H1 (cell line): Measurements from ENCODE around the gene IL1RL1. TPM values are rescaled to one million over a fixed set of nuclear protein-coding genes. Genes with fewer than 3 reads are reported as not detected.

ENCODE experiments used
- CTCF ChIA-PET: fragments of 300-600 bp; sonication (Branson Sonifier 250); formaldehyde crosslinking; loops from one replicate; lab custom pipeline; 2021; ENCODE audit not compliant: partially characterized antibody; lab: Charles Lee
- POLR2A ChIA-PET: fragments of 300-600 bp; sonication (Branson Sonifier 250); formaldehyde crosslinking; loops from one replicate; lab custom pipeline; 2021; ENCODE audit warnings: inconsistent platforms; ENCODE audit not compliant: partially characterized antibody; lab: Charles Lee
- DNase-seq, 2 experiments: peaks; one replicate each; pipeline versions ENCODE4 v3.0.0 to v3.0.0-alpha.2; 2010 to 2022; ENCODE audit warnings: low spot score in 2 of 2, low read depth in 1 of 2, mixed read lengths in 1 of 2
- FAIRE-seq: peaks from 2 replicates; lab custom pipeline; 2011; peaks lifted over from hg19 to GRCh38; lab: Jason Lieb, UNC
- H2AFZ ChIP-seq: 2 replicates; pipeline ENCODE4 v1.8.1; 2012; ENCODE audit warnings: low read length, inconsistent platforms
- H2AK5ac ChIP-seq: 2 replicates; pipeline ENCODE4 v1.6.1; 2013; ENCODE audit warnings: low read depth, low read length
- H2BK120ac ChIP-seq: replicated peaks from 2 replicates; pipeline ENCODE3; 2013; ENCODE audit warnings: low read depth, low read length, inconsistent platforms
- H2BK12ac ChIP-seq: 2 replicates; pipeline ENCODE4 v1.6.1; 2013; ENCODE audit warnings: low read depth, low read length
- H2BK15ac ChIP-seq: 2 replicates; pipeline ENCODE4 v1.6.1; 2013; ENCODE audit warnings: low read length
- H2BK20ac ChIP-seq: 2 replicates; pipeline ENCODE4 v1.6.1; 2013; ENCODE audit warnings: low read length
- H2BK5ac ChIP-seq: 2 replicates; pipeline ENCODE4 v1.6.1; 2013; ENCODE audit warnings: low read depth, low read length
- H3K14ac ChIP-seq: 2 replicates; pipeline ENCODE4 v1.6.1; 2013; ENCODE audit warnings: inconsistent platforms; ENCODE audit not compliant: insufficient read length
- H3K18ac ChIP-seq: 2 replicates; pipeline ENCODE4 v1.6.1; 2013; ENCODE audit warnings: low read length; ENCODE audit errors: extremely low read depth
- H3K23ac ChIP-seq: 2 replicates; pipeline ENCODE4 v1.6.1; 2013; ENCODE audit warnings: inconsistent platforms; ENCODE audit not compliant: insufficient read length
- H3K23me2 ChIP-seq: 2 replicates; pipeline ENCODE4 v1.6.1; 2013; ENCODE audit warnings: low read depth, low read length
- H3K27ac ChIP-seq: 2 replicates; pipeline ENCODE4 v1.6.1; 2011; ENCODE audit warnings: low read depth, low read length, inconsistent platforms
- H3K27me3 ChIP-seq, 4 experiments: replicated peaks in 1 of 4; 1 replicate in 1 of 4; 2 replicates in 3 of 4; pipeline versions ENCODE4 v1.6.1 to v1.8.1; 2011 to 2013; ENCODE audit warnings: low read length in 3 of 4, mild to moderate bottlenecking in 3 of 4, inconsistent platforms in 2 of 4, mixed read lengths in 2 of 4, moderate library complexity in 1 of 4; ENCODE audit not compliant: control insufficient read depth in 3 of 4, insufficient read depth in 3 of 4; ENCODE audit errors: extremely low read depth in 1 of 4
- H3K36me3 ChIP-seq, 4 experiments: 2 replicates each; pipeline versions ENCODE4 v1.6.1 to v1.8.1; 2011 to 2013; ENCODE audit warnings: mild to moderate bottlenecking in 4 of 4, low read length in 3 of 4, moderate library complexity in 2 of 4, control low read depth in 1 of 4, inconsistent platforms in 1 of 4; ENCODE audit not compliant: insufficient read depth in 4 of 4, control insufficient read depth in 2 of 4
- H3K4ac ChIP-seq: replicated peaks from 2 replicates; pipeline ENCODE3; 2013; ENCODE audit warnings: low read length, low read depth, mixed read lengths, inconsistent platforms; ENCODE audit not compliant: insufficient read length
- H3K4me1 ChIP-seq, 4 experiments: replicated peaks in 1 of 4; 1 replicate in 1 of 4; 2 replicates in 3 of 4; pipeline versions ENCODE4 v1.6.1 to v1.8.1; 2011 to 2013; ENCODE audit warnings: low read length in 3 of 4, inconsistent platforms in 2 of 4, mixed read lengths in 1 of 4; ENCODE audit not compliant: insufficient read depth in 4 of 4, control insufficient read depth in 3 of 4
- H3K4me2 ChIP-seq, 2 experiments: 2 replicates each; pipeline versions ENCODE4 v1.6.1 to v1.8.1; 2011 to 2013; ENCODE audit warnings: low read depth in 2 of 2, low read length in 2 of 2, control low read depth in 1 of 2, inconsistent platforms in 1 of 2, mild to moderate bottlenecking in 1 of 2; ENCODE audit not compliant: insufficient read depth in 1 of 2
- H3K4me3 ChIP-seq, 4 experiments: fragments of 200-600, 300-600 bp in 1 of 4; sonication (generic), shearing (Covaris generic), sonication (Bioruptor Twin) in 1 of 4; 2 replicates each; pipeline versions ENCODE4 v1.5.1 to v1.8.1; 2011 to 2016; ENCODE audit warnings: low read length in 4 of 4, low read depth in 3 of 4, control low read depth in 2 of 4, inconsistent platforms in 2 of 4, mild to moderate bottlenecking in 2 of 4, mixed read lengths in 1 of 4, moderate library complexity in 1 of 4; ENCODE audit not compliant: insufficient read depth in 2 of 4; ENCODE audit errors: extremely low read depth in 1 of 4
- H3K56ac ChIP-seq: replicated peaks from 2 replicates; pipeline ENCODE3; 2013; ENCODE audit warnings: low read depth, mild to moderate bottlenecking, mixed read lengths, low read length, inconsistent platforms; ENCODE audit not compliant: insufficient read length
- H3K79me1 ChIP-seq: 2 replicates; pipeline ENCODE4 v1.6.1; 2013; ENCODE audit warnings: low read depth, low read length, control low read depth
- H3K79me2 ChIP-seq, 2 experiments: 2 replicates each; pipeline versions ENCODE4 v1.6.1 to v1.8.1; 2012 to 2013; ENCODE audit warnings: low read length in 2 of 2, mild to moderate bottlenecking in 2 of 2, inconsistent platforms in 1 of 2; ENCODE audit not compliant: insufficient read depth in 2 of 2, control insufficient read depth in 1 of 2
- H3K9ac ChIP-seq, 4 experiments: replicated peaks in 1 of 4; 1 replicate in 1 of 4; 2 replicates in 3 of 4; pipeline versions ENCODE4 v1.6.1 to v1.8.1; 2011 to 2013; ENCODE audit warnings: low read depth in 3 of 4, low read length in 3 of 4, control low read depth in 2 of 4, mild to moderate bottlenecking in 2 of 4, moderate library complexity in 2 of 4, inconsistent platforms in 1 of 4; ENCODE audit errors: extremely low read depth in 1 of 4
- H3K9me3 ChIP-seq, 2 experiments: 2 replicates each; pipeline versions ENCODE4 v1.6.1 to v1.8.1; 2012 to 2013; ENCODE audit warnings: mild to moderate bottlenecking in 2 of 2, moderate library complexity in 2 of 2, control low read depth in 1 of 2, inconsistent platforms in 1 of 2, low read depth in 1 of 2, low read length in 1 of 2, mixed read lengths in 1 of 2; ENCODE audit not compliant: insufficient read depth in 2 of 2
- H4K20me1 ChIP-seq, 2 experiments: replicated peaks in 1 of 2; 2 replicates each; pipeline versions ENCODE3 to v1.8.1; 2011 to 2013; ENCODE audit warnings: inconsistent platforms in 2 of 2, low read length in 2 of 2, mild to moderate bottlenecking in 1 of 2; ENCODE audit not compliant: insufficient read depth in 2 of 2, control insufficient read depth in 1 of 2
- H4K5ac ChIP-seq: 2 replicates; pipeline ENCODE4 v1.6.1; 2013; ENCODE audit warnings: low read length, low read depth, mixed read lengths, inconsistent platforms; ENCODE audit not compliant: insufficient read length
- H4K8ac ChIP-seq: 2 replicates; pipeline ENCODE4 v1.8.0; 2013; ENCODE audit warnings: mild to moderate bottlenecking, moderate library complexity, low read length, inconsistent platforms; ENCODE audit not compliant: insufficient read depth; ENCODE audit errors: extremely low read depth
- H4K91ac ChIP-seq: replicated peaks from 2 replicates; pipeline ENCODE3; 2013; ENCODE audit warnings: low read length, mixed read lengths, inconsistent platforms; ENCODE audit not compliant: insufficient read length
- ASH2L ChIP-seq: fragments of 200-600, 300-600 bp; sonication (generic); IDR thresholded peaks from one replicate; pipeline ENCODE4 v1.7.1; 2017; ENCODE audit warnings: low read length
- CEBPB ChIP-seq: IDR thresholded peaks from 2 replicates; pipeline ENCODE4 v1.6.1; 2012; ENCODE audit warnings: low read depth, low read length
- CHD1 ChIP-seq: IDR thresholded peaks from 2 replicates; pipeline ENCODE4 v1.6.1; 2012; ENCODE audit warnings: low read depth, low read length, improper control_type of control experiment
- EP300 ChIP-seq, 2 experiments: IDR thresholded peaks; 1 replicate in 1 of 2; 2 replicates in 1 of 2; pipeline ENCODE4 v1.6.1; 2011 to 2012; ENCODE audit warnings: low read depth in 2 of 2, low read length in 2 of 2, mild to moderate bottlenecking in 2 of 2, borderline replicate concordance in 1 of 2, inconsistent platforms in 1 of 2, moderate library complexity in 1 of 2
- HDAC2 ChIP-seq, 2 experiments: fragments of 300-600 bp in 1 of 2; sonication (generic) in 1 of 2; IDR thresholded peaks; 2 replicates each; pipeline ENCODE4 v1.6.1; 2011 to 2012; ENCODE audit warnings: low read depth in 2 of 2, low read length in 2 of 2, mild to moderate bottlenecking in 2 of 2, moderate library complexity in 2 of 2, borderline replicate concordance in 1 of 2, inconsistent platforms in 1 of 2
- JUND ChIP-seq: IDR thresholded peaks from 2 replicates; pipeline ENCODE4 v1.6.1; 2011; ENCODE audit warnings: mild to moderate bottlenecking, improper control_type of control experiment, low read length
- KDM5A ChIP-seq: fragments of 200-600 bp; IDR thresholded peaks from 2 replicates; pipeline ENCODE4 v1.7.1; 2012; ENCODE audit warnings: mild to moderate bottlenecking, low read length, inconsistent platforms, mixed read lengths
- PHF8 ChIP-seq: fragments of 200-600 bp; sonication (generic); conservative IDR thresholded peaks from 2 replicates; pipeline ENCODE4 v1.7.1; 2012; ENCODE audit warnings: low read depth, mild to moderate bottlenecking, inconsistent platforms, low read length, moderate library complexity
- RAD21 ChIP-seq, 2 experiments: IDR thresholded peaks in 1 of 2; conservative IDR thresholded peaks in 1 of 2; 2 replicates each; pipeline ENCODE4 v1.6.1; 2011; ENCODE audit warnings: low read depth in 2 of 2, low read length in 2 of 2, improper control_type of control experiment in 1 of 2, inconsistent platforms in 1 of 2, mild to moderate bottlenecking in 1 of 2, moderate library complexity in 1 of 2
- RBBP5 ChIP-seq: IDR thresholded peaks from 2 replicates; pipeline ENCODE4 v1.7.1; 2012; ENCODE audit warnings: low read depth, mild to moderate bottlenecking, inconsistent platforms, low read length, moderate library complexity, borderline replicate concordance
- RFX5 ChIP-seq: IDR thresholded peaks from 2 replicates; pipeline ENCODE4 v1.6.1; 2011; ENCODE audit warnings: low read depth, low read length, improper control_type of control experiment, borderline replicate concordance
- RXRA ChIP-seq: IDR thresholded peaks from 2 replicates; pipeline ENCODE4 v1.6.1; 2011; ENCODE audit warnings: low read depth, mild to moderate bottlenecking, low read length, moderate library complexity; ENCODE audit not compliant: insufficient read depth
- SIRT6 ChIP-seq: IDR thresholded peaks from one replicate; pipeline ENCODE4 v1.7.1; 2012; ENCODE audit warnings: low read length, inconsistent platforms
- SIX5 ChIP-seq: IDR thresholded peaks from 2 replicates; pipeline ENCODE4 v1.6.1; 2011; ENCODE audit warnings: mild to moderate bottlenecking, low read depth, low read length
- TBP ChIP-seq: IDR thresholded peaks from 2 replicates; pipeline ENCODE4 v1.6.1; 2011; ENCODE audit warnings: low read depth, low read length, improper control_type of control experiment
- WGBS, 2 experiments: shearing (Covaris generic) in 1 of 2; methylation state at CpG; one replicate each; pipeline versions ENCODE4 v1.1.6 to v1.1.7; 2013 to 2015; ENCODE audit warnings: low lambda C conversion rate in 2 of 2, mixed read lengths in 2 of 2, inconsistent platforms in 1 of 2, low coverage in 1 of 2, missing lambda C conversion rate in 1 of 2; ENCODE audit not compliant: insufficient replicate concordance in 2 of 2, insufficient coverage in 1 of 2, insufficient read length in 1 of 2; ENCODE audit errors: extremely low coverage in 1 of 2, missing lambda C conversion rate in 1 of 2; 5-methylcytosine and 5-hydroxymethylcytosine counted together
- polyA plus RNA-seq, 7 experiments: library from polyadenylated mRNA; depleted of rRNA in 3 of 7; stranded (reverse) in 5 of 7; unstranded in 2 of 7; fragments of >200 nt in 5 of 7; fragments of 200-250 nt in 2 of 7; gene quantifications; 1 replicate in 5 of 7; 2 replicates in 1 of 7; 4 replicates in 1 of 7; pipeline versions ENCODE4 v1.2.1 to v1.2.3, GENCODE V29; 2011 to 2013; ENCODE audit warnings: missing spikeins in 2 of 7, mixed read lengths in 2 of 7
- total RNA-seq: library from RNA; stranded (reverse); fragmentation: NEBNext Ultra II Directional; extraction: Animal tissue kit (Norgen Biotek cat#: 25700); gene quantifications from 2 replicates; pipeline ENCODE4 v1.2.1, GENCODE V29; 2021

Gene IL1RL1
- total and polyA plus RNA-seq, 2 of the 8 experiments (the other 6 are each of a cell fraction or from before 2014, with no cell fraction given) = not detected

- Histone ChIP-seq H3K79me1 (no peaks in the 10 kb centered on the region), H3K27me3 (no peaks in the 10 kb centered on the region), H3K9me3 (peaks cover 10 to 12% of the 10 kb centered on the region in 2 experiments; a peak in 2 of 4 replicates), H3K4me3 (no peak overlapping the region), H4K20me1 (no peaks in the 10 kb centered on the region), H3K23me2 (no peaks in the 10 kb centered on the region; the same call in 1 of the 2 replicates), H3K56ac (no peak overlapping the region), H2BK12ac (no peak overlapping the region), H3K4me2 (no peak overlapping the region), H2BK120ac (no peak overlapping the region), H3K18ac (no peak overlapping the region), H2BK20ac (no peak overlapping the region), H2BK15ac (no peak overlapping the region), H4K5ac (no peak overlapping the region), H2AK5ac (no peak overlapping the region), H4K91ac (no peak overlapping the region), H3K4me1 (no peaks in the 10 kb centered on the region), H4K8ac (no peak overlapping the region), H2BK5ac (no peak overlapping the region), H3K9ac (no peak overlapping the region), H3K27ac (no peak overlapping the region), H2AFZ (no peak overlapping the region), H3K36me3 (no peaks in the 10 kb centered on the region; a peak in 1 of 8 replicates), H3K23ac (no peak overlapping the region), H3K14ac (no peak overlapping the region), H3K79me2 (no peaks in the 10 kb centered on the region), H3K4ac (no peak overlapping the region)
- WGBS, 2 experiments = 95% methylated on average over 1 of the region's 1 CpG; no CpG with 5 or more reads in 1 of the 2 experiments
- DNase-seq (no peak), FAIRE-seq (no peak)
- POLR2A ChIA-PET = no interaction called here
- CTCF ChIA-PET = interaction anchor here (1.5 kb wide), 1 partner anchor 57 kb away, joined by 3 read pairs; no protein-coding TSS in a partner anchor
- no peak for TF ChIP-seq JUND
- TF ChIP-seq SIRT6 = no peak
- TF ChIP-seq SIX5 = no peak
- TF ChIP-seq HDAC2 (IDR thresholded peaks at IDR 0.05; ENCODE audit: borderline replicate concordance in 1 of 2, low read depth in 2 of 2, low read length in 2 of 2) = no peak
- no peak for TF ChIP-seq RXRA
- TF ChIP-seq TBP = no peak
- TF ChIP-seq RAD21 (IDR thresholded peaks at IDR 0.05 in 1 of 2, conservative IDR thresholded peaks at IDR 0.05 in 1 of 2; ENCODE audit: low read depth in 2 of 2, low read length in 2 of 2) = no peak
- TF ChIP-seq RBBP5 = no peak
- TF ChIP-seq CEBPB = no peak
- TF ChIP-seq CHD1 = no peak
- no peak for TF ChIP-seq ASH2L
- TF ChIP-seq RFX5 = no peak
- TF ChIP-seq PHF8 = no peak
- no peak for TF ChIP-seq KDM5A
- TF ChIP-seq EP300 (IDR thresholded peaks at IDR 0.05; ENCODE audit: borderline replicate concordance in 1 of 2, low read depth in 2 of 2, low read length in 2 of 2) = no peak
These were observed 74.2 kb downstream of the IL1RL1 start for GRCh38 chr2:102385522-102385921.
